Measurements from ENCODE around the gene COLGALT1. TPM values are rescaled to one million over a fixed set of nuclear protein-coding genes. Genes with fewer than 3 reads are reported as not detected.

Gene COLGALT1
- total RNA-seq, 6 donors from 2014 or later: 58.3 to 151 (median 116) TPM

- Histone ChIP-seq H3K4me3 (no peak overlapping the region), H3K9me3 (no peaks in the 10 kb centered on the region), H3K36me3 (no peaks in the 10 kb centered on the region), H3K4me1 (no peaks in the 10 kb centered on the region), H3K27me3 (no peaks in the 10 kb centered on the region), H3K27ac (no peak overlapping the region)
- WGBS, 2 donors: 91 to 97% methylated on average over 2 of the region's 2 CpGs
- TF ChIP-seq POLR2A (IDR thresholded peaks at IDR 0.05) (no peak), POLR2AphosphoS5 (IDR thresholded peaks at IDR 0.05) (no peak), CTCF (IDR thresholded peaks at IDR 0.05) (no peak), EP300 (IDR thresholded peaks at IDR 0.05) (no peak)
- ATAC-seq (ENCODE audit: low FRiP score in 2 of 2) (no peak), DNase-seq (no peak)
These were observed 74.3 kb downstream of the COLGALT1 start for GRCh38 chr19:17629760-17630159.

GRCh38 chr19:17632577-17632976 lies 77.1 kb downstream of the COLGALT1 start:
- ATAC-seq (ENCODE audit: low FRiP score in 2 of 2): no peak
- H3K27ac ChIP-seq: no peak overlapping the region
- no peak for DNase-seq
- TF ChIP-seq EP300 (IDR thresholded peaks at IDR 0.05) (no peak), CTCF (IDR thresholded peaks at IDR 0.05) (no peak), POLR2AphosphoS5 (IDR thresholded peaks at IDR 0.05) (no peak), POLR2A (IDR thresholded peaks at IDR 0.05) (no peak)
- no peaks in the 10 kb centered on the region for H3K9me3 ChIP-seq
- no peaks in the 10 kb centered on the region for H3K4me1 ChIP-seq
- H3K27me3 ChIP-seq: no peaks in the 10 kb centered on the region
- WGBS, 2 donors: 87 to 96% methylated on average over 8 to 9 of the region's 9 CpGs
- H3K36me3 ChIP-seq: no peaks in the 10 kb centered on the region
- H3K4me3 ChIP-seq: no peak overlapping the region

Other genes with a start within 250 kb of the COLGALT1 start
- gene MRPL34, start 249.8 kb upstream of the COLGALT1 start, total RNA-seq: 100 to 1,000 TPM in 5 of 6 donors, 10 to 100 TPM in 1; 98.3 to 176 (median 122) TPM
- 10 to 100 TPM; 11.5 to 42.8 (median 28.4) TPM for gene DDA1, start 246.1 kb upstream of the COLGALT1 start, total RNA-seq
- 10 to 100 TPM in 4 of 6 donors, 1 to 10 TPM in 2; 9.0 to 45.1 (median 16.4) TPM for gene ANO8, start 220.8 kb upstream of the COLGALT1 start, total RNA-seq
- 10 to 100 TPM; 14.9 to 95.3 (median 26.4) TPM for gene GTPBP3, start 218.1 kb upstream of the COLGALT1 start, total RNA-seq
- 100 to 1,000 TPM in 1 of 6 donors, 10 to 100 TPM in 1, 1 to 10 TPM in 4; 1.0 to 103 (median 6.9) TPM for gene PLVAP, start 178.3 kb upstream of the COLGALT1 start, total RNA-seq
- 1 to 10 TPM in 2 of 6 donors, under 1 TPM in 1, not detected in 3; 0.83 to 2.2 (median 2.1) TPM for gene CCDC194, start 161.5 kb upstream of the COLGALT1 start, total RNA-seq
- gene BST2, start 150.0 kb upstream of the COLGALT1 start, total RNA-seq: 100 to 1,000 TPM in 1 of 6 donors, 10 to 100 TPM in 5; 30.4 to 197 (median 74.1) TPM
- 10 to 100 TPM; 25.1 to 55.2 (median 49.1) TPM for gene MVB12A, start 135.6 kb upstream of the COLGALT1 start, total RNA-seq
- under 1 TPM in 1 of 6 donors, not detected in 5; 0.14 TPM for gene TMEM221, start 107.0 kb upstream of the COLGALT1 start, total RNA-seq
- not detected for gene NXNL1, start 94.7 kb upstream of the COLGALT1 start, total RNA-seq
- gene SLC27A1, start 85.1 kb upstream of the COLGALT1 start, total RNA-seq: 10 to 100 TPM; 21.0 to 88.0 (median 30.8) TPM
- gene PGLS, start 44.0 kb upstream of the COLGALT1 start, total RNA-seq: 100 to 1,000 TPM in 3 of 6 donors, 10 to 100 TPM in 3; 50.6 to 117 (median 99.7) TPM
- under 1 TPM in 5 of 6 donors, not detected in 1; under 0.01 to 0.54 (median 0.33) TPM for gene UNC13A, start 132.7 kb downstream of the COLGALT1 start, total RNA-seq
- gene MAP1S, start 163.8 kb downstream of the COLGALT1 start, total RNA-seq: 10 to 100 TPM; 23.6 to 87.9 (median 63.7) TPM
- 10 to 100 TPM in 2 of 6 donors, 1 to 10 TPM in 4; 1.9 to 19.9 (median 8.7) TPM for gene FCHO1, start 195.8 kb downstream of the COLGALT1 start, total RNA-seq
- gene B3GNT3, start 239.5 kb downstream of the COLGALT1 start, total RNA-seq: 1 to 10 TPM in 5 of 6 donors, not detected in 1; 1.0 to 8.8 (median 2.5) TPM